NCI-H2171 treated with DMSO at 0.1 percent for 48 hours (cell line): ENCODE measurements around the gene TGFA.

ENCODE experiments used
- DNase-seq: peaks from one replicate; lab custom pipeline; 2025; lab: John Stamatoyannopoulos, UW

TGFA gene

DNA sequence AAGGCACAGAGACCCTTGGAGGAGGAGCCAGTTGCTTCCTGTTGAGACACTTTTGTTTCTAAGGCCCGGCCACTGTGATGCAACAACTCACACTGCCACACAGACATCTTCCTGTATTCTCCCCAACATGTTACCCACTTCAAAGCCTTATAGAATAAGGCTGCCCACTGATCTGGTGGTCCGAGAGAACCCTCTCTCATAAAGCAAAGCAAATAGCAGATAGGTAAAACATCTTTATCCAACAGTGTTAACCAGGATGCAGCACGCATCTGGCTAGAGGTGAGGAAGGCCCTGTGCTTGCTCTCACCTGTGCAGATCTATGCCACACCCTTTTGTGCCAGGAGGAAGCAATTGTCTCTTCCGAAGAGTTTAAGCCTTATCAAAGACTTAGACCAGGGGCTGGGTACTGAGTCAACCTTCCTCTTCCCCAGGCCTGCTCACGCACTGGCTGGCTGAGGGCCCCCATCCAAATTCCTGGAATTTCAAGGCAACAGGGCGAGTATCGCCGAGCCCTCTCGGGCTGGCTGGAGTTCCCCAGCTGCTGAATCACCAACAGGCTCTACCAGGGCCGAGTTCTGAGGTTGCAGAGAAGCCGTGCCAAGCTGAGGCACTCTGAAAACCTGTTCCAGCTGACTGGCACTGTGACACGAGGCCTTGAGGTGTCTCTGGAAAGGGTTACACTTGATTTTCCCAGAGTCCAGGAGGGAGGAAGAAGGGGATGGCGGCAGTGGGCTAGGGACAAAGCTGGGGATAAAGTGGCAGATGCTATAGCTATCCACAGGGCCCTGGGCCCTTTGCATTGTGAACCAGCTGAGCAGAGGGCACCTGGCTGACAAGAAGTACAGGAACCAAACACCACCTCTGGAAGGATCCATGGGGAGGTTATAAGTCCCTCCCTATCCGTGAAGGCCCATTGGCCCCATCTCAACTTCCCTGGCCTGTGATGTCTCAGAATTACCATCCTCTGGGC lies 29.3 kb downstream of the TGFA start:
- no peak for DNase-seq

GRCh38 chr2:70523672-70523995 lies 30.0 kb downstream of the TGFA start:
- DNase-seq = no peak

GRCh38 chr2:70522627-70523026 lies 31.0 kb downstream of the TGFA start:
- DNase-seq = no peak

GRCh38 chr2:70520825-70521224 lies 32.8 kb downstream of the TGFA start:
- no peak for DNase-seq

DNA sequence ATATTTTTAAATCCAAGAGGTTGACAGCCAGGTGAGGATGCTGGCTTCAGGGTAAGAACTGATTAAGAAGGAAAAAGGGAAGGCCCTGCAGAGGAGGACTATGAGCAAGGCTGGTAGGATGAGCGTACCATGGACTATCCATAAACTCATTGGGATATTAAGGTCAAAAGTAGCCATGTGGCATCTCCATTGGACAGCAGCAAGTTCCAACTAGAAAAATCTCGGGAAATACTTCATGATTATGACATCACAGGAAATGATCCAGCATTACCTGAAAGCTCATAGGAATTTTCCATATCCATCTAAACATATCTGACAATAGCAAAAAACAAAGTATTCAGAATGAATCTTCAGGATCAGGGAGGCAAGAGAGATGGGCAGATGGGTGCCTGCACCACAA lies 34.2 kb downstream of the TGFA start:
- DNase-seq = no peak

DNA sequence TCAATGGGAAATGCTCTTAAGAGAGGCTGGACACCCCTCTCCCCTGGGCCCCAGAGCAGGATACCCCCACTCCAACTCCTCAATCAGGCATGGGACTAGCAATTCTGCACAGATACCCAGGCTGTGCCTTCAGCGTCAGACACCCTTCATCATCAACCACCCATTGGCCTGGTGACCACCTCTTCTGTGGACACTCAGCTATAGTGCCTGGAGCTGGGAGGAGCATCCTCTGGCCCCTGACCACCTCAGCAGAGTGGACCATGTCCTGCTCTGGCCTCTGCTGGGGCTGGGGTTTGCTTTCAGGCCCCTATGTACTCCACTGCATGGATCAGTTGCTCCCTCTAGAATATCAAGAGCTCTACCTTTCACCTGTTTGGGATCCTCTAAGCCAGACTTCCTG lies 35.1 kb downstream of the TGFA start:
- DNase-seq = no peak

GRCh38 chr2:70517804-70518203 lies 35.8 kb downstream of the TGFA start:
- no peak for DNase-seq

- no peak for DNase-seq
Measured at GRCh38 chr2:70516596-70516995, 37.0 kb downstream of the TGFA start.

DNA sequence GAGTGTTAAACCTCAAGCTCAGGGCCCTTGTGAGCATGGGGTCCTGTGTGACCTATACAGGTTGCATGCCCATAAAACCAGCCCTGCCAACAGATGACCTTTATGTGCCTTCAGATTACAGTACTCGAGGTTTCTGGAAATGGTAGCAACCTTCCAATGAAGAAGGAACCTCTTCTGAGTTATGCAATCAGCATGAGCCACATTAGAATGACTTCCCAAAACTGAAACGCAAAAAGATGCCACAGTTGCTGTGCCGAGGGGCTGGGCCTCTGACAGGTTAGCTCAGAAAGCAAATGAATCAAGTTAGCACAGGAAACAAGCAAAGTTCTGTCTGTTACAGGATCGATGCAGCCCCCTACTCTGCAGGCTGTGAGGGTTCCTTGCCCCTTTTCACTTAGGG lies 37.7 kb downstream of the TGFA start:
- DNase-seq = no peak

DNA sequence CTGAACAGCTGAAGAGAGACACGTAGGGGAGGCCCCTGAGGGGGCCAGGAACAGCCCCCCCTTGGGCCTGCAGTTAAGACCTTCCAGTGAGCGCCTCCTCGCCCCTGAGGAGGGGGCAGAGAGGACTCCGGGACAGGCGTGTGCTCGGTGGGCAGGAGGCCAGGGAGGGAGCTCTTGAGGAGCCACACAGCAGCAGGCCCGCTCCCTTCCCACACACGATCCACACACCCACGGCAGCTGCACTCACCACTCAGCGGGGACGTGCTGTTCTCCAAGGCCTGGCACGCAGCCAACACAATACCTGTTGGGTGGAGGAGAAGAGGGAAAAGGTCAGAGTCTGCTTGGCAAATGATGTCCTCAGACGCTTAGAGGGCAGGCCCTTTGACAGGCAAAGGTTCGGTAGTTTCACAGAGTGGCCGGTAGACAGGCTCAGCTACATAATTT lies 39.0 kb downstream of the TGFA start:
- peak; percentile 85 for DNase-seq

GRCh38 chr2:70513738-70514137 lies 39.9 kb downstream of the TGFA start:
- peak; percentile 90 for DNase-seq

DNA sequence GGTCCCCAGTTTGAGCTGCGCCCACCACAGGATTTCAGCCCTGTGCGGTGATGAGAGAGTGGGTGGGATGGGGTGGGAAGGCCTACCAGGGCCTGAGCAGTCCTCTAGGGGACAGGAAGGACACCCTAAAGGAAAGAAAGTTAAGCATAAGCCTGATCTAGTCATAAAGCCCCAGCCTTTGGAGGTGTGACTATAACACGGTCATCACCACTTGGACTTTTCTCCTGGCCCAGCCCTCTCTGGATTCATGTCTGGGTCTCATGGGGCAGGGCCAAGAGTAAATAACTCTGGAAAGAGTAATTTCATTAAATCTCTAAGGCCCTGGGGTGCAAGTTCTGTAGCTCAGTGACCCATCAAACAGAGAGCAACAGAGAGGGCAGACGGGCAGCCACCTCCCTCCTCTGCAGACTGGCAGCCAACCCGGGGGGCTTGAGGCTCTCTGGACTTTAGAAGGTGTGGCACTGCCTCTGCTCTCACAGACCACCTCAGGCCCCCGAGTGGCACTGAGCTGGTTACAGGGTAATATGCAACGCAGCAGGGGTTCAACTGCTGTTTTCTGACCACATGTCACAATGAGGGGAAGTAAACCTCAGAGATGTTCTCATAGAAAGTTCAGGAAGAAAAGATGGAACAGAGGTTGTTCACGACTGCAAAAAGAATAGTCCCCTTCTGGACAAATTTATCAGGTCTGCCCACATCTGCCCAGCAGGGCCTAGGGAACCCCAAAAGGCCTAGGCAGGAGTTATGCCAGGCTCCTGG lies 41.5 kb downstream of the TGFA start:
- DNase-seq = no peak

DNA sequence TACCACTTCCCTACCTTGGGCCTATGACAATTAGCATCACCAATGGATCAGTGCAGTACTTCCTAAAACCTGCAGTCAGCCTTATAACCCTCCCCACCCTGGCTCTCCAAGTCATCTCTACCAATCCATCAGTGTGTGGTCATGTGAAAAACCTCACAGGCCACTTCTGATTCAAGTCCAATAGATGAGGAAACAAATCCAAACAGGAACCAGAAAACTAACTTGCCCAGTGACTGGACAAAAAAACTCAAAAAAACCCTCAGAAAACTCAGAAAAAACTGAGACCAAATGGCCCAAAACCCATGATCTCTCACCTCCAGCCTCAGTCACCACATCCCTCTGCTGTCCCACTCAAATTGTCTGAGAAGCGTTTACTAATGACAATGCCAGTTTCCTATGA lies 43.3 kb downstream of the TGFA start:
- DNase-seq = no peak

DNA sequence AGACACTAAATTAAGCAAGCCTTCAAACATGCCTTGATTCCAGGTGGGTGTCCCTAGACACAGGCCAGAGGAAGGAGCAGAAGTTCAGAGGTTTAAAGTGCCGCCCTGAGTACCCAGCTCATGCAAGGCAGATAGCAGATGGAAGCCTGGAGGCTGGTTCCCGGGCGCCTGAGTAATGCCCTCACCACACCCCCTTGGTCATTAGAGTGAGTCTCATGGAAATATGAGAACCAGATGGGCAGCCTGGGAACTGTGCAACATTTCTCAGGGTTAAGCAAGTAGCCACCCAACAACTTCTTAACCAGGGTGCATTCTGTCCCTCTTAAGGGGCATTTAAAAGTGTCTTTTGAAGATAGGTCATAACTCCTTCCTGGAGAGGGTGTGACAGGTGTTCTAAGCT lies 44.1 kb downstream of the TGFA start:
- peak; percentile 13 for DNase-seq

DNA sequence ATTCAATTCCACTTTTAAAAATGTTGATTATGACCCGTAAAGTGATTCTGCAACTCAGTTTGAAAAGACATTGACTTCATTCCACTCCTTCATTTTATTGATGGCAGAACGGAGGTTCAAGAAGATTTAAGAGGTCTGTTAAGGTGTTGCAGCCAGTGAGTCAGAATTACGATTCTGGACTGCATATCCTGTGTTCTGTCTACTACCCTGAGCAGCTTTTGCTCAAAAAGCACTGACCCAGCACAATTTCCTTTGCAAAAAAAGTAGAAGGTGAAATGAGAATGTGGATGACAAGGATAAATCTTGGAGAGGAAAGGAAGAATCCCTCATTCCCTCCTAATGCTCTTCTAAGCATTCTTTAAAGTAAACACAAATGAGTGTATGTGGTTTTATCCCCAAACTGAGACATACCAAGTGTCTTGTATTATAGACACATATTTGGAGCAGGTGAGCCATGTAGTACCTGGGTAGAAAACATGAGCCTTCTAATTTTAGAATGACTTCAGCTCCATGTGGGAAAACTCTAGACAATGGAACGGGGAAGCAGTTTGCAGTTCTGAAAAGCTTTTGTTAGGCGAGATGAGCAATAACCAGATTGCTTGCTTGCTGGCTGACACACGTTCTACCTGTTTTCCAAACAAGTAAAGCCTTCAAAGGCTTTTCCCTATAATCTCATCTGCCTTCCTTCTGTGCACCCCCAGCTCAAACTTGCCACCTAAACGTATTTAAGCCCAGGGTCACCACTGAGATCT lies 44.7 kb downstream of the TGFA start:
- no peak for DNase-seq

GRCh38 chr2:70505613-70506391 lies 47.8 kb downstream of the TGFA start:
- DNase-seq = no peak

GRCh38 chr2:70504750-70505149 lies 48.9 kb downstream of the TGFA start:
- no peak for DNase-seq

DNA sequence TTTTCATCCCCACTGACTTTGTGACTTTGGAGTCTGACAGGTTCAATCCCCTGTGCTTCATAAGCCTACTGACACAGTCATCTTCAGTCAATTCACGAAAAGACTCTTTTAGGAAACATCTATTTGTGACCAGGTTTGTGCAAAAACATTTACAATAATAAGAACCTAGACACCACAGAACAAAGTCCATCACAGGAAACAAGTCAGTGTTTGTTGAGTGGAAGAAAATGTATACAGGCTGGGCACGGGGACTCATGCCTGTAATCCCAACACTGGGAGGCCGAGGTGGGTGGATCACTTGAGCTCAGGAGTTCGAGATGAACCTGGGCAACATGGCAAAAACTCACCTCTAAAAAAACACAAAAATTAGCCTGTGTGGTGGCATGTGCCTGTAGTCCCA lies 49.7 kb downstream of the TGFA start:
- DNase-seq = no peak

- no peak for DNase-seq
Measured at GRCh38 chr2:70501728-70502127, 51.9 kb downstream of the TGFA start.

- no peak for DNase-seq
Measured at GRCh38 chr2:70501215-70501614, 52.4 kb downstream of the TGFA start.

- no peak for DNase-seq
Measured at GRCh38 chr2:70499253-70499652, 54.4 kb downstream of the TGFA start.

- peak; percentile 41 for DNase-seq
Measured at GRCh38 chr2:70498528-70498927, 55.1 kb downstream of the TGFA start.
